ENCODE measurements around the gene HSP90AB1.

Gene HSP90AB1

GRCh38 chr6:44265007-44265721 lies 18.3 kb downstream of the HSP90AB1 start, which contains the start of gene NFKBIE:
TSS of gene NFKBIE (minus strand) at chr6:44265551. CDS start at chr6:44265346, 205 bp downstream.
- Histone ChIP-seq H3K4me3 (ENCODE audit: low read depth, low read length) (peak within 1 kb of the TSS; percentile 82), H3K79me2 (ENCODE audit: control insufficient read depth, insufficient read depth, low read length, unreplicated experiment) (peaks cover 12% of the 10 kb centered on the region), H3K27me3 (ENCODE audit: insufficient read depth, low read length) (peaks cover 21% of the 10 kb centered on the region), H2AFZ (ENCODE audit: low read length, unreplicated experiment) (no peak within 1 kb of the TSS), H3K4me1 (ENCODE audit: control insufficient read depth, insufficient read depth, low read length, unreplicated experiment) (peaks cover 11% of the 10 kb centered on the region), H3K27ac (ENCODE audit: low read depth, low read length) (peak within 1 kb of the TSS; percentile 43; the same call in 1 of the 2 replicates), H3K36me3 (ENCODE audit: insufficient read depth, low read length) (no peaks in the 10 kb centered on the region)

- Histone ChIP-seq H3K79me2 (ENCODE audit: control insufficient read depth, insufficient read depth, low read length, unreplicated experiment) (peaks cover 12% of the 10 kb centered on the region), H3K27me3 (ENCODE audit: insufficient read depth, low read length) (peaks cover 21% of the 10 kb centered on the region), H3K4me3 (ENCODE audit: low read depth, low read length) (no peak overlapping the region; the same call in 1 of the 2 replicates), H3K27ac (ENCODE audit: low read depth, low read length) (no peak overlapping the region), H2AFZ (ENCODE audit: low read length, unreplicated experiment) (no peak overlapping the region), H3K36me3 (ENCODE audit: insufficient read depth, low read length) (no peaks in the 10 kb centered on the region), H3K4me1 (ENCODE audit: control insufficient read depth, insufficient read depth, low read length, unreplicated experiment) (peaks cover 11% of the 10 kb centered on the region)
Observed at GRCh38 chr6:44265722-44266233, 18.9 kb downstream of the HSP90AB1 start.

DNA sequence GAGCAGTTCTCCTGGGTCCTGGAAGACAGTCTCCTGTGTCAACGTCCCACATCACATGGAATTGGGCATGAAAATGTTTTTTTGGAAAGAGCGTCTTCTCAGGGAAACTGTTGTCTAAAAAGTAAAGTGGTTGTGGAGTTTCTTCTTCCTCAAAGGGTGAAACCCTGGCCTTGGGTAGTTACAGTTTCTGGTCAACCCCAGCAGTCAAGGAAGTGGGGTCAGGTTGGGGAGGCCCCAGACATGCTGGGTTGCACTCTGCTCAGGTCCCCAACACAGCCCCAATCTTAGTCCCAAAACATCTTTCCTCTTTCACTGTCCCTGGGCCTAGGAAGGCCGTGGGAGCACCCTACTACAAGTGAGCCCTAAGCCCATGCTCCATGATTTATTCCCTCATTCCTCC lies 19.4 kb downstream of the HSP90AB1 start:
- no peak overlapping the region for H3K4me3 ChIP-seq (ENCODE audit: low read depth, low read length)
- H3K4me1 ChIP-seq (ENCODE audit: control insufficient read depth, insufficient read depth, low read length, unreplicated experiment), result peaks cover 11% of the 10 kb centered on the region
- H3K79me2 ChIP-seq (ENCODE audit: control insufficient read depth, insufficient read depth, low read length, unreplicated experiment), result peaks cover 12% of the 10 kb centered on the region
- H3K27me3 ChIP-seq (ENCODE audit: insufficient read depth, low read length), result peaks cover 26% of the 10 kb centered on the region
- H3K27ac ChIP-seq (ENCODE audit: low read depth, low read length), result no peak overlapping the region
- H2AFZ ChIP-seq (ENCODE audit: low read length, unreplicated experiment), result no peak overlapping the region
- H3K36me3 ChIP-seq (ENCODE audit: insufficient read depth, low read length), result no peaks in the 10 kb centered on the region

DNA sequence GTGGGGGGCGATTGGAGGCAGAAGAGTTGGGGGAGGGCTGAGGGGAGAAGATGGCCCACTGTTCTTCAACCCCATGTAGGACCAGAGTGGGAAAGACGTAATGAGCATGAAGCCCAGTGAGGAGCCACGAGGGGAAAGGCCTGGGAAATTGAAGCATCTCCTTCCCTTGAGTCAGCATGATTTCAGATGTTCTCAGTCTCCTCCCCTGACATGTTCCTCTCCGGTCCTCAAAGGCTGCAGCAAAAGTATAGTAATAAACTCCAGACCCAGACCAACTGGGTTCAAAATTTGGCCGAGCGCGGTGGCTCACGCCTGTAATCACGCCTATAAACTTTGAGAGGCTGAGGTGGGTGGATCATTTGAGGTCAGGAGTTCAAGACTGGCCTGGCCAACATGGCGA lies 20.4 kb downstream of the HSP90AB1 start:
- H3K27ac ChIP-seq (ENCODE audit: low read depth, low read length), result no peak overlapping the region
- no peaks in the 10 kb centered on the region for H3K36me3 ChIP-seq (ENCODE audit: insufficient read depth, low read length)
- H3K4me3 ChIP-seq (ENCODE audit: low read depth, low read length), result no peak overlapping the region
- peaks cover 35% of the 10 kb centered on the region for H3K27me3 ChIP-seq (ENCODE audit: insufficient read depth, low read length)
- H3K79me2 ChIP-seq (ENCODE audit: control insufficient read depth, insufficient read depth, low read length, unreplicated experiment), result peaks cover 12% of the 10 kb centered on the region
- H2AFZ ChIP-seq (ENCODE audit: low read length, unreplicated experiment), result no peak overlapping the region
- H3K4me1 ChIP-seq (ENCODE audit: control insufficient read depth, insufficient read depth, low read length, unreplicated experiment), result peaks cover 9% of the 10 kb centered on the region

DNA sequence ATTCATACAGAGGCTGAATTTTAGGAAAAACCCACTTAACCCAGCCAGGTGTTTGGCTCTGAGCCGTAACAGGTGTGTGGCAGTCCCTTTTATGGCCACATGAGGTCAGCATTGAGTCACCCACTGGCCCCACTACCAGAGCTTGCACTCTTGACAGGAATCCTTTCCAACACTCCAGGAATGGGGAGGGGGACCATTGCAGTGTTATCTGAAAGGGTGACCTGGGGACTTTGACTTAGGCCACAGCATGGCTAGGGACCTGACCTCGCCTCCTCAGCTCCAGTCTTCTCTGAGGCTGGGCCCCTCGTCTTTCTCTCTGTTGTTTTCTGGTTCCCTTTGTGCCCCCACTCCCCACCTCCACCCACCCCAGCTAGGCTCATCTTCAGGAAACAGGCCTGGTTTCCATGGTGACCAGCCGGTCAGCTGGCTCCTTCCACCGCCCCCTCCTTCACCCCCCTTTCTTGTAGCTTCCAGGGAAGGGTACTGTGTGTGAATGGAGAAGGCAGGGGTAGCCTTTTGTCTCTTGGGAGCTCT lies 21.3 kb downstream of the HSP90AB1 start:
- H3K36me3 ChIP-seq (ENCODE audit: insufficient read depth, low read length), result no peaks in the 10 kb centered on the region
- H3K4me1 ChIP-seq (ENCODE audit: control insufficient read depth, insufficient read depth, low read length, unreplicated experiment), result peaks cover under 1% of the 10 kb centered on the region
- H3K27ac ChIP-seq (ENCODE audit: low read depth, low read length), result no peak overlapping the region
- H3K27me3 ChIP-seq (ENCODE audit: insufficient read depth, low read length), result peaks cover 44% of the 10 kb centered on the region
- H3K79me2 ChIP-seq (ENCODE audit: control insufficient read depth, insufficient read depth, low read length, unreplicated experiment), result peaks cover 12% of the 10 kb centered on the region
- no peak overlapping the region for H2AFZ ChIP-seq (ENCODE audit: low read length, unreplicated experiment)
- H3K4me3 ChIP-seq (ENCODE audit: low read depth, low read length), result no peak overlapping the region

DNA sequence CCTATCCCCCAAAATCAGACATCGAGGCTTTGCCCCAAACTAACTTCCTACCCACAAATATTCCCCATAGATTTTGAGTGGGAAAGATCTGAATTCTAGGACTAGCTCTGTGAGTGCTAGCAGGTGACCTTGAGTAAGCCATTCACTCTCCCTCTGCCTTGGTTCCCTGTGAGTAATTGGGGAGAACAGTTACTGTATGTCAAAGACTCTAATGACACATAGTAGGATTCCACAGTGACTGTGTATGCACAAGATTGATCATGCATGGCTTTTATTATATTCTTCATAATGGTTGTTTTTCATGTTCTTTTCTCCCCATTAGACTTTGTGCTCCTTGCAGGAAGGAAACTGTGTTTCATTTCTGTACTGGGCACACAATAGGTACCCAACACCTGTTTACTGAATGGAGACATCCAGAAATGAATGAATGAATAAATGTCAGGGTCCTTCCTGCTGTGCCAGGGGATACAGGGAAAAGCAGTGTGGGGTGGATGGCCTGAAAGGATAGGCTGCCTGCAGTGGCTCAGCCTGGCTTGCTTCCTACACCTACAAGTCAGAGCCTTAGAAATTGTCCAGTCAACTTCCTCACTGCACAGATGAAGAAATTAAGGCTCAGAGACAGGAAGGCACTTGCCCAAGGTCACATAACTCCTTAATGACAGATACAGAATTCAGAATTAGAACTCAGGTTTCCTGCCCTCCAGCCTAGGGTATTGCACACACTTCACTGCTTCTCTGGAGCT lies 22.4 kb downstream of the HSP90AB1 start:
- no peak overlapping the region for H2AFZ ChIP-seq (ENCODE audit: low read length, unreplicated experiment)
- no peaks in the 10 kb centered on the region for H3K36me3 ChIP-seq (ENCODE audit: insufficient read depth, low read length)
- no peak overlapping the region for H3K4me3 ChIP-seq (ENCODE audit: low read depth, low read length)
- H3K27me3 ChIP-seq (ENCODE audit: insufficient read depth, low read length), result peaks cover 54% of the 10 kb centered on the region
- peaks cover 4% of the 10 kb centered on the region for H3K79me2 ChIP-seq (ENCODE audit: control insufficient read depth, insufficient read depth, low read length, unreplicated experiment)
- H3K27ac ChIP-seq (ENCODE audit: low read depth, low read length), result no peak overlapping the region
- H3K4me1 ChIP-seq (ENCODE audit: control insufficient read depth, insufficient read depth, low read length, unreplicated experiment), result no peaks in the 10 kb centered on the region

GRCh38 chr6:44269921-44270525 lies 23.1 kb downstream of the HSP90AB1 start, which contains the start of gene TMEM151B:
TSS of gene TMEM151B (plus strand) at chr6:44270450. CDS start at chr6:44270743, 293 bp downstream.
- no peaks in the 10 kb centered on the region for H3K36me3 ChIP-seq (ENCODE audit: insufficient read depth, low read length)
- H3K79me2 ChIP-seq (ENCODE audit: control insufficient read depth, insufficient read depth, low read length, unreplicated experiment), result no peaks in the 10 kb centered on the region
- no peak within 1 kb of the TSS for H2AFZ ChIP-seq (ENCODE audit: low read length, unreplicated experiment)
- no peak within 1 kb of the TSS for H3K27ac ChIP-seq (ENCODE audit: low read depth, low read length)
- peaks cover 55% of the 10 kb centered on the region for H3K27me3 ChIP-seq (ENCODE audit: insufficient read depth, low read length)
- no peaks in the 10 kb centered on the region for H3K4me1 ChIP-seq (ENCODE audit: control insufficient read depth, insufficient read depth, low read length, unreplicated experiment)
- no peak within 1 kb of the TSS for H3K4me3 ChIP-seq (ENCODE audit: low read depth, low read length)

DNA sequence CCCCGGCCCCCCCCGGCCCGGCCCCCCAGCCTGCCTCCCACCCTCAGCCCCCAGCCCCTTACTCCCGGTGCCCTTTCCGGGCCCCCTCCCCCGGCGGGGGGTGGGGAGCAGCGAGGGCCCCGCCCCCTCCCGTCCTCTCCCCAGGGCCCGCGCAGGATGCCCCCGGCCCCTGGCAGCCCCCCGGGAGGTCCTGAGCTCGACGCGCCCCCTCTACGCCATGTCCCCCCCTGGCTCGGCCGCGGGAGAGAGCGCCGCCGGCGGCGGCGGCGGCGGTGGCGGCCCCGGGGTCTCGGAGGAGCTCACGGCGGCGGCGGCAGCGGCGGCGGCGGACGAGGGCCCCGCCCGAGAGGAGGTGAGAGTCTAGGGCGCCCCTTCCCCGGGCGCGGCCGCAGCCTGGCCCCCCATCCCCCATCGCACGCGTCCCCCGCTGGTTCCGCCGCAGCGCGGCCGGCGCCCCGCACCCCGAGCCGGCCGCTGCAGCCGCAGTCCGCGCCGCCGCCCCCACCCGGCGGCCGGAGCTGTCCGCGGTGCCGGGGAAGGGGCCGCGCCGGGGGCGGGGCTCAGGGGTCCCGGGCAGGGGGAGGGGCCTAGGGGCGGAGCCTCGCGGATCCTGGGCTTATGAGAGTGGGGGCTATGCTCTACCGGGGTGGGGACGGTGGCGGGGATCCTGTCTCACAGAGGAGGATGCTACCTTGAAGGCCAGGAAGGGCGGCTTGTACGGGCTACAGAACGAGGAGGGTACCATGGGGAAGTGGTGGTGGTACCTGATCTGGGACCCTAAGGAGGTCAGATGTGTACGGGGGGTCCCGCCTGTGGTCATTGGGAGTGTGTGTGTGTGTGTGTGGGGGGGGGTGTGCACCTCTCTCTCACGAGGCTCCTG lies 23.9 kb downstream of the HSP90AB1 start:
- Histone ChIP-seq H2AFZ (ENCODE audit: low read length, unreplicated experiment) (no peak overlapping the region), H3K27me3 (ENCODE audit: insufficient read depth, low read length) (peaks cover 62% of the 10 kb centered on the region), H3K36me3 (ENCODE audit: insufficient read depth, low read length) (no peaks in the 10 kb centered on the region), H3K4me1 (ENCODE audit: control insufficient read depth, insufficient read depth, low read length, unreplicated experiment) (no peaks in the 10 kb centered on the region), H3K27ac (ENCODE audit: low read depth, low read length) (no peak overlapping the region), H3K4me3 (ENCODE audit: low read depth, low read length) (no peak overlapping the region), H3K79me2 (ENCODE audit: control insufficient read depth, insufficient read depth, low read length, unreplicated experiment) (no peaks in the 10 kb centered on the region)

DNA sequence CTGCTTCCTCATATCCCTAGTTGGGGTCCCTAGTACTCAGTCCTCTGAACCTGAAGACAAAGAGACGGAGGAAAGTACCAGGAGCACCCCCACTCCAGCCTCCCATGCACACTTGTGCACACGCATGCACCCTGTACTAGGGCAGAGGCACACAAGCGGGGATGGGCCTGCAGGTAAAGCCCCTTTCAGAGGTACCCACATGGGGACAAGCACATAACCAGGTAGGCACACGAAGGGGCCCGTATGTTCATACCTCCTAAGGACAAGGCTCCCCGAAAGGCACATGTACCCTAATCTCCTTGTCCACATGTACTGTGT lies 24.5 kb downstream of the HSP90AB1 start:
- H3K4me1 ChIP-seq (ENCODE audit: control insufficient read depth, insufficient read depth, low read length, unreplicated experiment), result no peaks in the 10 kb centered on the region
- H3K79me2 ChIP-seq (ENCODE audit: control insufficient read depth, insufficient read depth, low read length, unreplicated experiment), result no peaks in the 10 kb centered on the region
- peaks cover 68% of the 10 kb centered on the region for H3K27me3 ChIP-seq (ENCODE audit: insufficient read depth, low read length)
- H2AFZ ChIP-seq (ENCODE audit: low read length, unreplicated experiment), result no peak overlapping the region
- no peak overlapping the region for H3K4me3 ChIP-seq (ENCODE audit: low read depth, low read length)
- H3K27ac ChIP-seq (ENCODE audit: low read depth, low read length), result no peak overlapping the region
- no peaks in the 10 kb centered on the region for H3K36me3 ChIP-seq (ENCODE audit: insufficient read depth, low read length)

- H3K27ac ChIP-seq (ENCODE audit: low read depth, low read length), result no peak overlapping the region
Observed at GRCh38 chr6:44271914-44272313, 25.0 kb downstream of the HSP90AB1 start.

More at GRCh38 chr6:44271914-44272313, 25.0 kb downstream of the HSP90AB1 start:
- H3K79me2 ChIP-seq (ENCODE audit: control insufficient read depth, insufficient read depth, low read length, unreplicated experiment), result no peaks in the 10 kb centered on the region
- H3K4me1 ChIP-seq (ENCODE audit: control insufficient read depth, insufficient read depth, low read length, unreplicated experiment), result no peaks in the 10 kb centered on the region
- peaks cover 74% of the 10 kb centered on the region for H3K27me3 ChIP-seq (ENCODE audit: insufficient read depth, low read length)
- no peak overlapping the region for H2AFZ ChIP-seq (ENCODE audit: low read length, unreplicated experiment)
- no peaks in the 10 kb centered on the region for H3K36me3 ChIP-seq (ENCODE audit: insufficient read depth, low read length)
- H3K4me3 ChIP-seq (ENCODE audit: low read depth, low read length), result no peak overlapping the region
